OCI-LY7 (cell line): ENCODE data around the gene SH3YL1.

Source experiments
- CTCF ChIP-seq: fragments of 200-600 bp; sonication (generic); conservative IDR thresholded peaks from 2 replicates; pipeline ENCODE4 v1.5.1; 2014; ENCODE audit warnings: mild to moderate bottlenecking, antibody characterized with exemption, low read length, moderate library complexity, mixed read lengths
- EZH2phosphoT487 ChIP-seq: fragments of 200-600 bp; sonication (generic); IDR thresholded peaks from 2 replicates; pipeline ENCODE4 v1.6.1; 2018; ENCODE audit warnings: low read depth, borderline replicate concordance, mild to moderate bottlenecking, mixed run types, antibody characterized with exemption, low read length, moderate library complexity, mixed read lengths

- TF ChIP-seq CTCF (no peak), EZH2phosphoT487 (no peak)
These were observed 7.7 kb downstream of the SH3YL1 start for GRCh38 chr2:256094-256493.
